ENCODE data around the gene COPZ1.

COPZ1 gene

GRCh38 chr12:54377797-54378515 lies 53.0 kb downstream of the COPZ1 start:
- no peak for DNase-seq (ENCODE audit: low spot score)

GRCh38 chr12:54378796-54379397 lies 54.0 kb downstream of the COPZ1 start:
- DNase-seq (ENCODE audit: low spot score) = peak; percentile 94

- DNase-seq (ENCODE audit: low spot score) = peak; percentile 95
Measured at GRCh38 chr12:54379398-54380201, 54.7 kb downstream of the COPZ1 start.

- DNase-seq (ENCODE audit: low spot score) = no peak
Measured at GRCh38 chr12:54381136-54381535, 56.2 kb downstream of the COPZ1 start.

GRCh38 chr12:54383041-54383609 lies 58.2 kb downstream of the COPZ1 start:
- peak; percentile 82 for DNase-seq (ENCODE audit: low spot score)

- DNase-seq (ENCODE audit: low spot score) = no peak
Measured at GRCh38 chr12:54384591-54385041, 59.7 kb downstream of the COPZ1 start, which contains the start of gene ZNF385A. TSS of gene ZNF385A (minus strand) at chr12:54384733. CDS start at chr12:54384514, 219 bp downstream.

GRCh38 chr12:54385251-54385914 lies 60.5 kb downstream of the COPZ1 start:
- no peak for DNase-seq (ENCODE audit: low spot score)

DNA sequence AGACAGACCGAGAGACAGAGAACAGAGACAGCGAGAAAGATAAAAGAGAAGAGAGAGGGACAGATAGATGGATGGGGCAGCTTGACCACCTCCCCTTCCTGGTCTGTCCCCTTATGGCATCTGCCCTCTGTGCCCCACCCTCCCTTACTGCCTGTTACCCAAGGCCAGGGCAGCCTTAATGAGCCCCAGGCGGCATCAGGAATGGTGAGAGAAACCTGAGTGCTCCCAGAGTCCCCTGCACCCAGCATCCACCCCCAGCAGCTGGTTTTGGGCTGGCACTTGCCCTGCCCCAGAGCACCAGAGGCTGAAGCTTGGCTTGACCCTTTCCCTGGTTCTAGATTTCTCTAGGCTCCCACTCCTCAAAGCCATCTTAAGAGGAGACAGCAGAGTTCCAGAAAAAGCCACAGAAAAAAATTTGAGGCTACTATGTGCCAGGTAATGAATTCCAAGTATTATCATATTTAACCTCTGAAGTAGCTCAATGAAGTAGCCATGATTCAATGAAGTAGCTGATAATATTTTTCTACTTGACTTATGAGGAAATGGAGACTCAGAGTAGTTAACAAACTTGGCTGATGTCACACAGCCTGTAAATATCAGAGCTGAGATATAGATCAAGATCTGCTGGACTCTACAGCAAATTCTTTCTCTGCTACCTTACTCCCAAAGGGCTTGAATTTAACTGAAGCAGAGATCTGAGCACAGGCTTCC lies 61.6 kb downstream of the COPZ1 start:
- no peak for DNase-seq (ENCODE audit: low spot score)

DNA sequence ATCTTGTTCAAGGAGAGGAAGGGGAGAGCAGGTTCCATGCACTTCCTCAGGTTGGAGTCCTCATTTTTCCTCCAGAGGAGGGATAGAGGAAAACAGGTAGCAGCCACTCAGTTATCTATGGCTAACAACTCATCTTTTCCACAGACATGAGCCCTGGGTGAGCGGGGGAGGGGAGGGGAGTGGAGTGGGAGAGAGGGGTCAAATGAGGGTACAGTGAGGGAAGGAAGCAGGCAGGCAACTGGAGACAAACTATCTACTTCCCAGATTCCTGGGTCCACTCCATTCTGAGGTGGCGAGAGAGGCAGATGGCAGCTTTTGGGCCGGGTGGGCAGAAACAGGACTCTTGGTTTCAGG lies 62.2 kb downstream of the COPZ1 start:
- DNase-seq (ENCODE audit: low spot score) = no peak

DNA sequence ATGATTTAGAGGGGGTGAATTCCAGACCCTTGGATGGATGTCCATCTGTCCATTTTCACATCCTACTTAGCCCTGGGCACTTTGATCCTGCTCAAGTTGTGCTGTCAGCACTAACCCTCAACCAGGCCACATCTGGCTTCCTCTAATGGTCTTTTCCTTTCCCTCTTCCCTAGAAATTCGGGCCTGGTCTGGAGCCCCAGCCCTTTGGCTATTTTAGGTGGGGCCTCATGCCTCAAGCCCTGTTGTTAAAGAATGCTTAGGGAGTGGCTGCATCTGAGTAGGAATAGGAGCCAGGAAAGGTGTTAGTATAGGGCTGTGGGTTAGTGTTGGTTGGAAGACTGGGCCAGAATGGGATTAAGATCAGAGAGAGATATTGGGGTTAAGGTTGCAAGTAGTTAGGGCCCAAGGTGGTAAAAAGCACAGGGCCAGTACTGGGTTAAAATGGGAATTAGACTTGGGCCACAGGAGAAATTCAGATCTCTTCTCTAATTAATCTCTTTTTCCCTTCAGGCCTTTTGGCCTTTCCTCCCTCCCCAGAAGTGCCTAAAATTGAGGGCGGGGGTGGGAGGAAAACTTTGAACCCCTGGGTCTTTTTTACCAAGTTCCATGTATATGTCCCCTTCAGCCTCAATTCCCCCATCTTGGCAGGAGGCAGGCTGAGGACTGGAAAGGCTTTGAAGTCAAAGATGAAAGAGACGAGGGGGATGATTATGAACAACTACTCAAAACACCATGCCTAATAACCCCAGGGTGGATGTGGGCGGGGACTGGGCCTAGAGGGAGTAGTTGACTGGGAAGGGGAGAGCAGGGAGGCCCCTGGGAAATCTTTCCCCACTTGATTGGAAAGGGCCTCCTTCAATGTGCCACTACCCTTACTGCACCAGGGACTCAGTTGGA lies 63.6 kb downstream of the COPZ1 start:
- no peak for DNase-seq (ENCODE audit: low spot score)

- no peak for DNase-seq (ENCODE audit: low spot score)
Measured at GRCh38 chr12:54389134-54389508, 64.2 kb downstream of the COPZ1 start.

DNA sequence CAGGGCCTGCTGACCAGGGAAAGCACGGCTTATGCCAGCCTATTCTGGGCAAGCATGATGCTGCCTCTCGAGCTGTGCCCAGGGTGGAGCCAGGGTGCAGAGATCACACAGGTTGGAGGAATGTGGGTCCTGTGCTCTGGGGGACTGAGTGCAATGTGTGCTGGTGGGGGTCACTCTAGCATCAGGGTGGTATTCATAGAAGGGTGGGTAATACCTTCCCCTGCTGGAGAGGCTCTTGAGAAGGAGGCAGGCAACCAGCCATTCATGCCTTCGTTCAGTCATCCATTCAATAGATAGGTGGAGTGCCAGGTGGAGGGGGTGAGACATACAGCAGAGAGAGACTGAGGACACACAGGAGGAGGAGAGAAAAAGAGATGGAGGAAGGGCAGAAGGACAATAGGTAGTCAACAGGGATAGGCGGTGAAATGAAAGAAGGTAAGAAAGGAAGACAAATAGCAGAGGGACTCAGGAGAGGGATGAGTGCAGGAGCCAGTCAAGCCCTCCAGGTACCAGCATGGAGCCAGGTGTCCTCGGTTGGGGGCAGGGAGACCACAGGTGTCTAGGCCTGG lies 64.8 kb downstream of the COPZ1 start:
- DNase-seq (ENCODE audit: low spot score) = no peak

DNA sequence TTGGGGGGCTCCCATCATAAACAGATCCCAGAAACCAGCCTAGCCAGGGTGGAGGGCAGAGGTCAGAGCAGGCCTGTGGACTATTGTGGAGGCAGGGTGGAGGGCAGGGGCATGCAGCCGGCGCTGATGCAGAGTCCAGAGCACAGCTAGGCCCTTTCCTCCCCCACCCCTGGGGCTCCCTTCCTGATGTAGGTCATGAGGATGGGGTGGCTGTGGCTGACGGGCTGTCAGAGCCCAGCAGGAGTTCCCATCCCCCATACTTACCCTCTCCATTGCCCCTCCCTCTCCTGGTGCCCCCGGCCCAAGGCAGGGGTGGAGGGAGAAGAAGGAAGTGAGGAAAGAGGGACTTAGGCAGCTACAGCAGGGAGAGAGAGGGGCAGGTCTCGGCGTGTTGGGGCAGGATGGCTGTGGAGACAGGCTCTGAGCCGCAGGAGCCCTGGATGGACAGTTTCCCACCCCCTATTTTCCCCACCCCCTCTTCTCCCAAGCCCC lies 65.3 kb downstream of the COPZ1 start:
- no peak for DNase-seq (ENCODE audit: low spot score)

- no peak for DNase-seq (ENCODE audit: low spot score)
Measured at GRCh38 chr12:54390668-54391551, 66.0 kb downstream of the COPZ1 start.

GRCh38 chr12:54392485-54393206 lies 67.7 kb downstream of the COPZ1 start:
- no peak for DNase-seq (ENCODE audit: low spot score)

- DNase-seq (ENCODE audit: low spot score) = no peak
Measured at GRCh38 chr12:54393207-54393609, 68.3 kb downstream of the COPZ1 start.

DNA sequence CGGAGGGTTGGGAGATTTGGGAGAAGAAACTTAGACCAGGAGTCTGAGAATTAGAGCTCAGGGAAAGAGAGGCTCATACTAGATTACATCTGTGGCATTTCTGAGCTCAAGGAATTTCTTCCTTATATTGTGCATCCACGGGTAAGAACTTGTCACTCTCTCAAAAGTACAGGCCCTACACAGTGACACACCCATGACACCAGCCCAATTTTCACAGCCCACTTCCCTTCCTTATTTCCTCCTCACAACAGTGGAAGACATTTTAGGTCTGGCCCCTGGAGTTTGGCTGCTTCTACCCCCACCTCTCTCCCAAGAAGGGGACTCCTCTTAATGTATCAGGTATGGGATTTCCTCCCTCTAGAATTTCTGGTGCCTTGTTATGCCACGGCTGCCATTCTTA lies 68.8 kb downstream of the COPZ1 start:
- no peak for DNase-seq (ENCODE audit: low spot score)

DNA sequence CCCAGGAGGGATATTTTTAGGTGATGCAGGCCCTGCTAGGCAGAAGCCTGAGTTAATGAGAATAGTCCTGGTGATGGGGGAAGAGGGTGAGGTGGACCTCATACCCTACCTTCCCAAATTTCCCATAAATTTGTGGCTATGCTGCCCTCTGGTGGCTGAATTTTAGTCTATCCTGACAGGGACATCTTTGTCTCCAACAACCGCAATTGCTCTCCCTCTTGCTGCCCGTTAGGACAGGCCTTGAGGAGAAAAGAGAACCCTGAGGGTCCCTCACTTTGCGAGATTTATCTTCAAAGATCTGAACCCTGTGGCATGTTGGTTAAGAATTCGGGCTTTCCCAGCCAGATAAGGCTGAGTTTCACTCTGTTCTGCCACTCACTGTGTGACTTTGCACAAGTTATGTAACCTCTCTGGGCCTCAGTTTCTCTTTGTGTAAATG lies 69.4 kb downstream of the COPZ1 start:
- DNase-seq (ENCODE audit: low spot score) = peak; percentile 68
